IPS-18c (cell line): ENCODE data around the gene ERICH6B.

Experiments
- H3K4me3 ChIP-seq: 2 replicates; pipeline ENCODE4 v1.7.0; 2013; ENCODE audit warnings: low read depth, mild to moderate bottlenecking, low read length, moderate library complexity; ENCODE audit not compliant: insufficient read depth
- H3K9me3 ChIP-seq: one replicate; pipeline ENCODE4 v1.6.1; 2013; ENCODE audit warnings: mild to moderate bottlenecking, low read length, moderate library complexity; ENCODE audit not compliant: control insufficient read depth, insufficient read depth

The ERICH6B gene

DNA sequence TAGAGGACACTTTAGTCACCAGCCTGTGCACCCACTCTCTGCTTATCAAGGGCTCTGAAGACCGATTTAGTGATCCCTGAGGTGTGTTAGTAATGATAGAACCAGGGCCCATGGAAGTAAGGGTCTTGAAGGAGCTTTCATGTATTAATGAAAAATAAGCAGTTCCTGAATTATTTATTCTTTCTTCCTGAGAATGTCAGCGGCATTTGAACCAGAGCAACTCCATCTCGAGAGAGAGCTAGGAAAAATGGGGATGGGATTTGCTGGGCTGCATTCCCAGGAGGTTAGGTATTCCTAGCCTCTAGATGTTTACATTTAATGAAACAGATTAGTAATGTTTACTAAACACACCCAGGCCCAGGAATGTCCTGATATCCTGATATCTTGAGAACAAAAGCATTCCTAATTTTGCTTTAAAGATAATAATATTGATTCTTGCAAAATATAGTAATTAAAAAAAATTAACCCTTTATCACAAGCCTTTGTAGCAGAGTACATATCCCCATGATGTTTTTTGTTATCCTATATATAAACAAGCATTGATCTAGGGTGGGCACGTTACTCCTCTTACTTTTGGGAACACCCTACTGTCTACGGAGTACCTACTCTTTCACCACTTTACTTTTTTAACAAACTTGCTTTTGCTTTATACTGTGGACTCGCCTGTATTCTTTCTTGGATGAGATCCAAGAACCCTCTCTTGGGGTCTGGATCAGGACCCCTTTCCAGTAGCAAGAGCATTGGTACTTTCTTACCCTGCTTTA, 87.7 kb downstream of the ERICH6B start:
- Histone ChIP-seq H3K4me3 (no peak overlapping the region), H3K9me3 (no peaks in the 10 kb centered on the region)

GRCh38 chr13:45522571-45522970, 93.0 kb downstream of the ERICH6B start:
- no peaks in the 10 kb centered on the region for H3K9me3 ChIP-seq
- H3K4me3 ChIP-seq, result no peak overlapping the region

GRCh38 chr13:45521297-45521696, 94.2 kb downstream of the ERICH6B start:
- H3K4me3 ChIP-seq, result no peak overlapping the region
- H3K9me3 ChIP-seq, result no peaks in the 10 kb centered on the region

GRCh38 chr13:45519493-45519892, 96.0 kb downstream of the ERICH6B start:
- H3K9me3 ChIP-seq, result no peaks in the 10 kb centered on the region
- H3K4me3 ChIP-seq, result no peak overlapping the region

GRCh38 chr13:45518525-45519245, 96.9 kb downstream of the ERICH6B start:
- H3K4me3 ChIP-seq, result no peak overlapping the region

DNA sequence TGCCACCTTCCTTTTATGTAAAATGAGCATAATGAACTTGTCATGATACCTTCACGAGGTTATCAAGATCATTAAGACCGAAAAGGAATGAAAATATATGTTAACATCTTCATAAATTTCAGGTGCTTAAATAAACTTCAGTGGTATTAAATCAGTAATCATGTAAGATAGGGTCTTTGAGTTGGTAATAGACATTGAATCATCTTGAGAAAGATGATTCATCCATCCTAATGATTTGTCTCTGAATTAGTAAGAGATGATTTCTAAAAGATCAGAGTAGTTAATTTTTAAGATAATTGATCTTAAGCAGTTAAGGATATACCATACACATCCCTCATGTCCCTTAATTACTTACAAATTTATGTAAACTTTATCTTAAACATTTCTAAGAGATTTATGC, 98.8 kb downstream of the ERICH6B start:
- Histone ChIP-seq H3K9me3 (no peaks in the 10 kb centered on the region), H3K4me3 (no peak overlapping the region)

More at GRCh38 chr13:45518525-45519245, 96.9 kb downstream of the ERICH6B start:
- H3K9me3 ChIP-seq, result no peaks in the 10 kb centered on the region

GRCh38 chr13:45512098-45512496, 103.4 kb downstream of the ERICH6B start:
- Histone ChIP-seq H3K9me3 (no peaks in the 10 kb centered on the region), H3K4me3 (no peak overlapping the region)

- Histone ChIP-seq H3K4me3 (no peak overlapping the region), H3K9me3 (no peaks in the 10 kb centered on the region)
Observed at GRCh38 chr13:45511310-45512097, 104.0 kb downstream of the ERICH6B start.

- Histone ChIP-seq H3K9me3 (no peaks in the 10 kb centered on the region), H3K4me3 (no peak overlapping the region)
Observed at GRCh38 chr13:45510672-45511071, 104.9 kb downstream of the ERICH6B start.

DNA sequence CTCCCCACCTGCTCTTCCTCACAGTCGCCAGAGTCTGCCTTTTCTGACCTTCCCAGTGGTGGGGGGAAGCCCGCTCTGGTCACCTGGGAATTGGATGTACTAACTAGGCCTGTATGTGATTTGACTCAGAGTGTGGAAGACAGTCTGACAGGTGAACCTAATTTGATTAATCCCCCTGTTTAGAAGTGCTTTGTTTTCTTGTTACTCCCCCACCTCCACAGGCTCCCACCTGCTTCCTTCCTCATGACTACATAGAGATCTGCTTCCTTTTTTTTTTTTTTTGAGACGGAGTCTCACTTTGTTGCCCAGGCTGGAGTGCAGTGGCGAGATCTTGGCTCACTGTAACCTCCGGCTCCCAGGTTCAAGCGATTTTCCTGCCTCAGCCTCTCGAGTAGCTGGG, 106.8 kb downstream of the ERICH6B start:
- H3K4me3 ChIP-seq, result no peak overlapping the region
- no peaks in the 10 kb centered on the region for H3K9me3 ChIP-seq

DNA sequence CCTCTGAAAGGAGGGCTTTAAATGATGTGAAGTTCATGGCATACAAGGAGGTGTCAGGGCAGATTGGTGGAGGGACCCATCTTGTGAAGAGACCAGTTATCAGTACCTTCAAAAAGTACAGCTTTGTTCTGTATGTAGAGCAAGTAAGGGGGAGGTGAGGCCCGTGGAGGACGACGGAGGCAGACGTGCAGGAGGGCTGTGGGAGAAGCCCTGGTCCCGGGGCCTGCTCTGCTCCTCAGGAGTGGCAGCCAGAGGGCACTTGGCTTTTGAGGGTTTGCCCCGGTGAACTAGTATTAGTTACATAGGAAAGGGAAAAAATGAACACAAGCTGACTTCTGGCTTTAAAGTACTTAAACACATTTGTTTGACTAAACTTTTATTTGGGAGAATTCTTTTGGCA, 108.7 kb downstream of the ERICH6B start:
- no peak overlapping the region for H3K4me3 ChIP-seq
- H3K9me3 ChIP-seq, result no peaks in the 10 kb centered on the region

DNA sequence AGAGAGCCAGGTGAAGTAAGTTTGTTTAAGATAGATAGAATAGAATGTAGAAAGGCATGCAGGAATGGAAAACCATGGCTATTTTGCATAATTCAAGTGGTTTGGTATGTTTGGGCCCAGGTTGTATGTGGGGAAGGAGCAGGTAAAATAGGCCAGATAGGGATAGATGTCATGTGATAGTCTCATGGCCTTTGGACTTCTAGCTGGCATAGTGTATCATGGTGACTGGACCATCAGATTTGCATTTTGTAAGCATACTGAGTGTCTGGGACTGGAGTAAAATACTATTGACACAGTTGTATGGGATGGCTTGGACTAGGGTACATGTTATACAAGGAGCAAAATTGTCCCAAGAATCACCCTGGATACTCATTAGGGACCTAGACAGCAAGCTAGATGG, 111.9 kb downstream of the ERICH6B start:
- no peak overlapping the region for H3K4me3 ChIP-seq
- no peaks in the 10 kb centered on the region for H3K9me3 ChIP-seq

GRCh38 chr13:45501175-45501526, 114.4 kb downstream of the ERICH6B start:
- Histone ChIP-seq H3K4me3 (no peak overlapping the region), H3K9me3 (no peaks in the 10 kb centered on the region)

DNA sequence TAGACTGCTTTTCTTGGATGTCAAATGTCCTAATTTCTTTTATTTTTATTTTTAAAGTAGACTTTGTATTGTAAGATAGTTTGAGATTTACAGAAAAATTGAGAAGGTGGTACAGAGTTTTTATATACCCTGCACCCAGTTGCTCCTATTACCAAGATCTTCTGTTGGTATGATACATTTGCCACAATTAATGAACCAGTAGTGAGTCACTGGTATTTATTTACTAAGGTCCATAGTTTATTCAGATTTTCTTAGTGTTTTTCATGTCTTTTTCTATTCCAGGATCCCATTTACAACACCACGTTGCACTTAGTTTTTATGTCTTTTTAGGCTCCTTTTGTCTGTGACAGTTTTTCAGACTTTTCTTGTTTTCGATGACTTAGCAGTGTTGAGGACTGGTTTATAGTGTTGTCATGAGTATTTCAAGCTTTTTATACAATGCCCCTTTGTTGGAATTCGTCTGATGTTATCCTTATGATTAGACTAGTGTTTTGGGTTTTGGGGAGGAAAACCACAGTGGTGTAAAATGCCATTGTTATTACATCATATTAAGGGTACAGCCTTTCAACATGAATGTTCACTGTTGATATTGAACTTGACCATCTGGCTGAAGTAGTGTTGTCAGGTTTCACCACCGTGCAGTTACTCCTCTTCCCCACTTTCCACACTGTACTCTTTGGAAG, 114.9 kb downstream of the ERICH6B start:
- Histone ChIP-seq H3K9me3 (no peaks in the 10 kb centered on the region), H3K4me3 (no peak overlapping the region)

- Histone ChIP-seq H3K9me3 (no peaks in the 10 kb centered on the region), H3K4me3 (no peak overlapping the region)
Observed at GRCh38 chr13:45496942-45497341, 118.6 kb downstream of the ERICH6B start.

- H3K9me3 ChIP-seq, result no peaks in the 10 kb centered on the region
- no peak overlapping the region for H3K4me3 ChIP-seq
Observed at GRCh38 chr13:45492538-45492937, 123.0 kb downstream of the ERICH6B start.
